ENCODE results near the gene SLIT1.

- TF ChIP-seq EZH2 (IDR thresholded peaks at IDR 0.05) (no peak), POLR2AphosphoS5 (IDR thresholded peaks at IDR 0.05; ENCODE audit: borderline replicate concordance, low read depth, low read length) (no peak)
Measured at GRCh38 chr10:97185326-97186058, at the start of gene SLIT1.

Measured in SK-N-MC (cell line).